Measurements from ENCODE around the gene CA5B.
"Not testable (repeated sequence)": the region's sequence is repeated elsewhere in the genome, so short reads cannot be mapped to it uniquely, and the experiment has no call there.

CA5B gene

DNA sequence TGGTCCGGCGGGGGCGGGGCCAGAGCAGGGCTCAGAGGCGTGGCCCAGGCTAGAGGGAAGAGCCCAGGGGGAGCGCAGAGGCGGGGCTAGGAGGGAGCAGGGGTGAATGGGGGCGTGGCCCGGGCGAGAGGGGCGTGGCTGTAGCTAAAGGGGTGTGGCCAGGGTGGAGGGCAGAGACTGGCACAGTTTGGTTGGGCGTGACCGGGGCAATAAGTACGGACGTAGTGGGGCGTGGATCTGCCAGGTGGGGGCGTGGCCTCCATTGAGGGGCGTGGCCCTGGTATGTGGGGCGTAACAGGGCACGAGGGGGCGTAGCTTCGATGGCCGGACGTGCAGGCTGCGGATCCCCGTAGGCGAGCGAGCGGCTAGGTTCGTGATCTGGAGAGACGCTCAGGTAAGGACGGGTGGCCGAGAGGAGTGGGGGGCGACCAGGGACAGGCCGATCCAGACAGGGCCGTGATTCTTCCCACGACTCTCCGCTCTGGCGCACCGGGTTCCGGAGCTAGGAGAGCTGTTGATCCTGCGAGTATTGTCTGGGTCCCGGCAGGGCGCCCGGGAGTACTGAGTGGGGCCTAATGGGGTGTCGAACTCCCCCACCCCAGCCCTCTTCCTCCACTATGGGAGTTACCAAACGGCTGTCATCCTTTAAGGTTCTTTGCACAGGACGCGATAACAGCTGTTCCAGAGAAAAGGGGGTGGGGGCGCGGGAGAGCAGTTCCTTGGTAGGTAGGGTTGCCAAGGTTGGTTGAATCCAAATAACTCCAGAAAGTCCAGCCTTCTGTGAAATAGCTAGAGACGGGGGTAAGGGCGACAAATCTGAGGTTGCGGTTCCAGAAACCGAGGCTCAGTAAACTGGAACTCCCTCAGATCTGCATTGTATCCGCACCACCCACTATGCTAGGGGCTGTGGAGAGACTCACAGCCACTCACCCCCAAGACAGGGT, at the start of gene CA5B:
Gene CA5B (plus strand): TSS at position 312 of the 944 bp plus-strand sequence. CDS start 11,754 bp downstream, outside the sequence.
- no peak for DNase-seq

- DNase-seq, result no peak
Observed at GRCh38 chrX:15694941-15695451, 43.1 kb upstream of the CA5B start.

- DNase-seq, result no peak
Observed at GRCh38 chrX:15696516-15696915, 41.6 kb upstream of the CA5B start.

DNA sequence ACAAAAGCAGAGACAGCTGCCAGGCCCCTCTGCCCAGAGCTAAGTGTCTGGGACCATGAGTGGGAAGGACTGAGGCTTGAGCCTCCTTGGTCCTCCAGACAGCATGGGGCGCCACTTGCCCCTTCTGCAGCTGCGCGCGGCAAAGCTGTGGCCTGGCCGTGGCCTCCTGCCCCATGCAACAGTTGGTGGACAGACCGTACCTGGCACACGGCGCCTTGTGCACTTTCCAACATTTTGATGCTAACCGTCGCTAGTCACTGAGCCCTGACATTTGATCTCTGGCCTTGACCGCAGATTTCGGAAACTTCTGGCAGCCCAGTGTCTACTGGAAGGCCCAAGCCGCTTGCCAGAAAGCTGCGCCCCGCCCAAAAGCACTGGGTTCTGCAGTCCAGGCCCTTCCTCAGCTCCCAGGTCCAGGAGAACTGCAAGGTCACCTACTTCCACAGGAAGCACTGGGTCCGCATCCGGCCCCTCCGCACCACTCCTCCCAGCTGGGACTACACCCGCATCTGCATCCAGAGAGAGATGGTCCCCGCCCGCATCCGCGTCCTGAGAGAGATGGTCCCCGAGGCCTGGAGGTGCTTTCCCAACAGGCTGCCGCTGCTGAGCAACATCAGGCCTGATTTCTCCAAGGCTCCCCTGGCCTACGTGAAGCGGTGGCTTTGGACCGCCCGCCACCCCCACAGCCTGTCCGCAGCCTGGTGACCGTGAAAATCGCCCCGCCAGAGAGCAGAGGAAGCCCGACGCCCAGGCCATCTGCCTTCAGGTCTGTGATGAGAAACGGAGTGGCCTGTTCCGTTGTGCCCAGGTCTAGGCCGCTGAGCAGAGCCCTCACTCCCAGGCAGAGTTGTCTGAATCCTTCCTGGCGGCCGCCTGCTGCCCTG, 35.3 kb upstream of the CA5B start:
- DNase-seq, result no peak

- not testable (repeated sequence) for DNase-seq
Observed at GRCh38 chrX:15703809-15704208, 34.3 kb upstream of the CA5B start.

DNA sequence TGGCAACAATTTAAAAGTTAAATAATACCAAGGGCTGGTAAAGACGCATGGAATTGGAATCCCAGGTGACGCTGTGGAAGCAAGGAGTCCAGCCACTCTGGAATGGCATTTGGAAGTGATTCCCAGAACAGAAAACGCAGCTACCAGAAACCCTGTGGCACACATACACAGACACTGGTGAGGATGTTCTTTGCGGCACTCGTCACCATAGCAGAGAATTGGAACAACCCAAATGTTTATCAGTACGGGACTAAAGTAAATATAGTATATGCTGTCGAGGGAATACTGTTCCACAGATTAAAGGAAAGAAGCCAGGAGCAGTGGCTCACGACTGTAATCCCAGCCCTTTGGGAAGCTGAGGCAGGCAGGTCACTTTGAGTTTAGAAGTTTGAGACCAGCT, 33.8 kb upstream of the CA5B start:
- not testable (repeated sequence) for DNase-seq

DNA sequence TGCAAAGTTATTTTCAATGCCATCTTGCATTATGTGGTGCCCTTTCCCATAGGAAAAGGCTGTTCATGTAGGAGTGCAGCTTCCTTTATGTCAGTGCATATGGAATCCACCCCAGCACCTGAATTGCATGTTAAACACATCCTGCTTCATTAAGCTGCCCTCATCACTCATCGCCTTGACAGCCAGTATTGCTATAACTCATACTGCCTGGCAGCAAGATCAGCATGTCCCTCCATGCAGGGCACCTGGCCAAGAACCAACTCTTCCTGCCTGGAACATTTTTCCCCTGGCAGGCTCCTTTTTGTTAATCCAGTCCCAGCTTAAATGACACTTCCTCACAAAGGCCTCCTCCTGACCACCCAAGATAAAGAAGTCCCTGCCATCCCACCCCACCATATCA, 23.5 kb upstream of the CA5B start:
- peak; percentile 8 for DNase-seq

DNA sequence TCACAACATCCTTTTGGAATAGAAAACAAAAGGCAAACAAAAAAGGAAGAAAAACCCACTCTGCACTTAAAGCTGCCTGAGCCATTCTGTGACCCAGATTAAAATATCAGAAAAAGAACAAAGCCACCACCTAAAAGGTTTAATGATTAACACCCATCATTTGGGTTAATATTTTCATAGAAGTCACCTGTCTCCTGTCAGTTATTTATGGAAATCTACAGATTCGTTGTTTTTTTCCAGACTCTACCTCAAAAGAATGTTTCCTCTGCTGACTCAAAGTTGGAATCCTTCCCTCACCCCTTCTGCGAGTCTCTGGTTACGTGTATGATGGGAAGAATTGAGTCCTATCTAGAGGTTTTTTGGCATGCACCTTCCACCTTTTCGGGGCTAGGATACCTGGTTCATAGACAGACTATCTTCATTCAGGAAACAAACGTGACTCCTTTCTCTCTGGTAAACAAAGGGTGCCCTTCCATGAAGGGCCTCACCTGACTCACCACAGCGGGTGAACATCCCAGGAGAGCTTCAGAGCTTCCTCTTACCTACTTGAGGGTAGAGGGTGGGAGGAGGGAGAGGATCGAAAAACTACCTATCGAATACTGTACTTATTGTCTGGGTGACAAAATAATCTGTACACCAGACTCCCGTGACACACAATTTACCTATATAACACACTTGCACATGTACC, 19.6 kb upstream of the CA5B start:
- no peak for DNase-seq

DNA sequence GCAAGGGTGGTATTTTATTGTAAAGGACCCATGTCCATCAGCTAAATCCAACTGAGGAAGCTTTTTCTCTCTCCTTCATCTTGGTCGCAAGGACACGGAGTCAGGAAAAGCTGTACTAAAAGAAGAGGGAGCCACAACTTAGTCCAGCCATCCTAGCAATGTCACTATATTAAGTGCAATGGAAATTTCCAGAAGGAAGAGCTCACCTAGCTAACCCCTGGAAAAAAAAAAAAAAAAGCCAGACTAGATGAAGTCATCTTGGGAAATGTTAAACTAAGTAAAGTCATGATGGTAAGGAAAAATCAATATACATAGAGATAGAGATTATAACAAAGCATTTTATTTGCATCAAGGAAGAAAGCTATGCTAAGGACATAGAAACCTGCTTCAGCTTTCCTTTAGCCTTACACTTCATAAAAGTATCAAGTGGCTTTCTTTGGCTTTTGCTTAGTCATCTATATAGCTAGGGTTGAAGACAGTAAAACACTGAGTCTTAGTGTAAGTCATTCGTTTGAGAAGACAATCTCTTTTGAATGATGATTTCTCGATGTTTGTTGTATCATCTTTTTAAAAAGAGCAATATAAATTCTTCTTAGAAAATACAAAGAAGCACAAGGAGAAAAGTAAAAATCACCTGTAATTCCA, 18.6 kb upstream of the CA5B start:
- no peak for DNase-seq

DNA sequence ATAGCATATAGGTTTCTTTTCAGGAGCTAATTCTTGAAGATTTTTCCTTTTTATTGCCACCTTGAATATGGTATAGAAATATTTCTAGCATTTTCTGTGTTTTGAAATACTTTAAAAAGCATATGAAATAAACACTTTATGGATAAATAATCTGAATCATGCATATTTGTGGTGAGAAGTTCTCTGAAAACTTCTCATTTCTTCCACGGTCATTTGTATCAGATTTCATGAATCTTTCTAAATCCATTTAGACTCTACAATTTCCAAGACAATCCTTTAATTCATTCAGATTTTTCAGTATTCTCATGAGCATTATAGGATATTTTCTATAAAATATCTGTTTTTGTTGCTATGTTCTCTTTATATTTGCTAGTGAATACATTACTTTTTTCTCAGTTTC, 16.2 kb upstream of the CA5B start:
- DNase-seq, result no peak

GRCh38 chrX:15723887-15724517, 14.1 kb upstream of the CA5B start:
- DNase-seq, result no peak

DNA sequence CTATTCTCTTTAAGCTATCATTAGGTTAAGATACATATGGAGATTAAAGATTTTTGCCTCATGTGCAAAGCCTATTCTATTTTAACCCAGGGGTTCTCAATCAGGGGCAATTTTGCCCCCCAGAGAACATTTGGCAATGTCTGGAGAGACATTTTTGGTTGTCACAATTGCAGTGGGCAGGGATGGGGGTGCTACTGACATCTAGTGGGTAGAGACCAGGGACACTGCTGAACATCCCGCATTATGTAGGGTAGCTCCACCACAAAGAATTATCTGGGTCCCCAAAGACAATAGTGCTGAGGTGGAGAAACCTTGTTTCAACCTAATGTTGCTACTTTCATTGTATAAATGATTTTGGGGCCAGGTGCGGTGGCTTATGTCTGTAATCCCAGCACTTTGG, 13.2 kb upstream of the CA5B start:
- no peak for DNase-seq

- DNase-seq, result not testable (repeated sequence)
Observed at GRCh38 chrX:15731368-15731767, 6.7 kb upstream of the CA5B start.

- DNase-seq, result no peak
Observed at GRCh38 chrX:15737190-15737958, 696 bp upstream of the CA5B start.

DNA sequence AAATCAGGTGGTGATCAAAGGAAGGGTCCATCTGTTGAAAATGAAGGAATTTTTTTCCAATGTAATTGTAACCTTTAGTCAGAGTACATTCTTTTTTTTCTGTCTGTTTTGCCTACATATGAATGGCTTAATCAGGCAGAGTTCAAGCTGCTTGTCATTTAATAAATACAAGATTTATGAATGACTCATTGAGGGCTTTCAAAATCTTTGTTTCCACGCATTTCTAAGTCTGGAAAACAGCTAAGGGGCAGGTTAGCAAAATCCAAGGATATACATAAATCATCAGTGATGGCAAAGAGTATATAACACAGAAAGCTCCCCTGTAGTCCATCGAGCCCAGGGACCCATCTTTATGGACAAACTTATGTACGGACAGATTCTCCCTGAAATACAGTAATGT, 1.8 kb downstream of the CA5B start:
- DNase-seq, result no peak

- no peak for DNase-seq
Observed at GRCh38 chrX:15744181-15744867, 6.3 kb downstream of the CA5B start.

DNA sequence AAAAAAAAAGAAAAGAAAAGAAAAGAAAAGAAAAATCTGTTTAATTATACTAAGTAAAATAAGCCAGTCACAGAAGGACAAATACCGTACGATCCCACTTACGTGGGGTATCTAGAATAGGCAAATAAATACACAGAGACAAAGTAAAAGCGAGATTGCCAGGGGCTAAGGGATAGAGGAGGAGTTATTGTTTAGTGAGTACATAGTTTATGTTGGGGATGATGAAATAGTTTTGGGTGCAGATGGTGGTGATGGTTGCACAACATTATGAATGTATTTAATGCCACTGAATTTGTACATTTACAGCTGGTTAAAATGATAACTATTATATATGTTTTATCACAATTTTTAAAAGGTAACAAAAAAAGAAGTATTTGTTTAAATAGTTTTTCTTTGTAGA, 7.1 kb downstream of the CA5B start:
- DNase-seq, result no peak

DNA sequence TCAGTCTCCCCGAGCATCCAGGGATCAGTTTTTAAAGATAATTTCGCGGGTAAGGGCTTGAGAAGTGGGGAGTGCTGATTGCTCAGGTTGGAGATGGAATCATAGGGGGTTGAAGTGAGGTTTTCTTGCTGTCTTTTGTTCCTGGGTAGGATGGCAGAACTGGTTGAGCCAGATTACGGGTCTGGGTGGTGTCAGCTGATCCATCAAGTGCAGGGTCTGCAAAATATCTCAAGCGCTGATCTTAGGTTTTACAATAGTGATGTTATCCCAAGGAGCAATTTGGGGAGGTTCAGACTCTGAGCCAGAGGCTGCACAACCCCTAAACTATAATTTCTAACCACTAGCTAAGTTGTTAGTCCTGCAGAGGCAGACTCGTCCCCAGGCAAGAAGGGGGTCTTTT, 8.6 kb downstream of the CA5B start:
- not testable (repeated sequence) for DNase-seq

DNA sequence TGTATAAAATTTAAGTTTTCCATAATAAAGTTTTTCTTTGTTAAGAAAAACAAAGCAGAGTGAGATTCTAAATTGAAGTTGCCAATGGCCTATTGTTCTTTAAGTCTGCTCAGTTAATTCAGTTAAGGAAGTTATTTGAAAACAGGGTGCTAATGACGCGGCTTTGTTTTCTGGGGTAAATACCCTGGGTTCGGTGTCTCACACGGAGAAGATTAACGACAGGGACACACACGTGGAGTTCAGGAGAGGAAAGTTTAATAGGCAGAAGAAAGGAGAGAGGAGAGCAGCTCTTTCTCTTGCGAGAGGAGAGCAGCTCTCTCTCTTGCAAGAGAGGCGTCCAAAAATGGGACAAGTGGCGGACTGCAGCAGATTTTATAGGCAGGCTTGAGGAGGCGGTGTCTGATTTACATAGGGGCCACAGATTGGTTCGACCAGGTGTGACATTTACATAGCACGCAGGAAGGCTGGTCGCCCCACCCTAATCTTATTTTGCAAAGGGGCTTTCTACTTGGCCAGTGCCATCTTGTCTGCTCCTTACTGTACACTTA, 9.6 kb downstream of the CA5B start:
- DNase-seq, result no peak

- no peak for DNase-seq
Observed at GRCh38 chrX:15748841-15749240, 10.8 kb downstream of the CA5B start.

Measured in COR-L47 (cell line).